ENCODE measurements around the gene LAMTOR4. TPM values are rescaled to one million over a fixed set of nuclear protein-coding genes. Genes with fewer than 3 reads are reported as not detected.

Gene LAMTOR4
- total and polyA plus RNA-seq, 2 of the 13 experiments (the other 11 are each of a cell fraction or from before 2014, with no cell fraction given), result 115 to 118 TPM

DNA sequence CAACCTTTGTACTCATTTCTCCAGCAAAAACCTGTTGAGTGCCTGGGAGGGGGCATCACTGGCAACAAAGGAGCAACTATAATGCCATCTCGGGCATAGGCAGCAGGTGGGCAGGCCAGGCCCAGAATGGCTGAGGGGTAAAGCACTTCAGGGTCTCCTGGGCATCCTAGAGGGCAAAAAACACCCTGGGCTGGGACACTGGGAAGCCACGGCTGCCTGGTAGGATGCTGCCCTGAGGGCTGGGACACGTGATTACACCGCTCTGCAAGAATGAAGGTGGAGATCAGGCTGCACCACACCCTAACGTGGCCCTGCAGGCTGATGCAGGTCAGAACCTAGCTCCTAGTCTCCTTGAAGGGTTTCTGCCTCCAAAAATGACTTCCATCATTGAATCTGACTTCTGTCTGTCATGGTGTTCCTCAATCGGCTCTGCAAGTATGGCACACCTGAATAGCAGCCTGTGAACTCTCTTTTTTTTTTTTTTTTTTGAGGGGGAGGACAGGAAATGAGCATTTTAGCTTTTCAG, 14.4 kb downstream of the LAMTOR4 start:
- Histone ChIP-seq H3K9me3 (ENCODE audit: low read length) (no peaks in the 10 kb centered on the region), H2AFZ (ENCODE audit: low read length) (no peak overlapping the region), H3K4me3 (replicated peaks in 1 of 3; ENCODE audit: insufficient read depth in 1 of 3, low read depth in 2 of 3, low read length in 3 of 3) (no peak overlapping the region), H3K27ac (ENCODE audit: extremely low read length, insufficient read depth, low read length) (no peak overlapping the region), H3K36me3 (replicated peaks in 1 of 2; ENCODE audit: control insufficient read depth in 1 of 2, insufficient read depth in 2 of 2, low read length in 2 of 2) (no peaks in the 10 kb centered on the region), H3K4me2 (ENCODE audit: low read depth, low read length) (no peak overlapping the region), H3K4me1 (ENCODE audit: insufficient read depth, low read length) (peaks cover 38% of the 10 kb centered on the region), H4K20me1 (ENCODE audit: insufficient read depth, low read length) (no peaks in the 10 kb centered on the region), H3K27me3 (ENCODE audit: control insufficient read depth in 1 of 2, insufficient read depth in 2 of 2, low read length in 2 of 2) (peaks cover 3 to 32% of the 10 kb centered on the region in 2 experiments), H3K79me2 (ENCODE audit: insufficient read depth, low read length) (no peaks in the 10 kb centered on the region), H3K9ac (ENCODE audit: insufficient read depth, low read depth, low read length) (no peak overlapping the region)
- no TSS peak for BruUV-seq (replicated peaks)
- CTCF ChIA-PET (ENCODE audit: low intra/inter-chr PET ratio, low total read pairs), result no interaction called here
- 9% methylated on average over 1 of the region's 6 CpGs for WGBS (ENCODE audit: low lambda C conversion rate)
- intact Hi-C loops (cut with micrococcal nuclease; ENCODE audit: unreplicated experiment) (no loop called here), in situ Hi-C loops (cut with HindIII; ENCODE audit: extremely low pct_ligation_motif_present, low pct_unique_long_range_greater_than_20kb) (no loop called here)
- TF ChIP-seq TMF1 (CRISPR knock-in tag; IDR thresholded peaks at IDR 0.05; ENCODE audit: low read depth) (no peak), ATM (IDR thresholded peaks at IDR 0.05; ENCODE audit: borderline replicate concordance) (no peak), ZNF326 (CRISPR knock-in tag; IDR thresholded peaks at IDR 0.05; ENCODE audit: borderline replicate concordance) (no peak)
- TF ChIP-seq, protein P1, sequence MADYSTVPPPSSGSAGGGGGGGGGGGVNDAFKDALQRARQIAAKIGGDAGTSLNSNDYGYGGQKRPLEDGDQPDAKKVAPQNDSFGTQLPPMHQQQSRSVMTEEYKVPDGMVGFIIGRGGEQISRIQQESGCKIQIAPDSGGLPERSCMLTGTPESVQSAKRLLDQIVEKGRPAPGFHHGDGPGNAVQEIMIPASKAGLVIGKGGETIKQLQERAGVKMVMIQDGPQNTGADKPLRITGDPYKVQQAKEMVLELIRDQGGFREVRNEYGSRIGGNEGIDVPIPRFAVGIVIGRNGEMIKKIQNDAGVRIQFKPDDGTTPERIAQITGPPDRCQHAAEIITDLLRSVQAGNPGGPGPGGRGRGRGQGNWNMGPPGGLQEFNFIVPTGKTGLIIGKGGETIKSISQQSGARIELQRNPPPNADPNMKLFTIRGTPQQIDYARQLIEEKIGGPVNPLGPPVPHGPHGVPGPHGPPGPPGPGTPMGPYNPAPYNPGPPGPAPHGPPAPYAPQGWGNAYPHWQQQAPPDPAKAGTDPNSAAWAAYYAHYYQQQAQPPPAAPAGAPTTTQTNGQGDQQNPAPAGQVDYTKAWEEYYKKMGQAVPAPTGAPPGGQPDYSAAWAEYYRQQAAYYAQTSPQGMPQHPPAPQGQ (CRISPR knock-in tag; IDR thresholded peaks at IDR 0.05; ENCODE audit: borderline replicate concordance), result no peak
- TF ChIP-seq, protein P2, sequence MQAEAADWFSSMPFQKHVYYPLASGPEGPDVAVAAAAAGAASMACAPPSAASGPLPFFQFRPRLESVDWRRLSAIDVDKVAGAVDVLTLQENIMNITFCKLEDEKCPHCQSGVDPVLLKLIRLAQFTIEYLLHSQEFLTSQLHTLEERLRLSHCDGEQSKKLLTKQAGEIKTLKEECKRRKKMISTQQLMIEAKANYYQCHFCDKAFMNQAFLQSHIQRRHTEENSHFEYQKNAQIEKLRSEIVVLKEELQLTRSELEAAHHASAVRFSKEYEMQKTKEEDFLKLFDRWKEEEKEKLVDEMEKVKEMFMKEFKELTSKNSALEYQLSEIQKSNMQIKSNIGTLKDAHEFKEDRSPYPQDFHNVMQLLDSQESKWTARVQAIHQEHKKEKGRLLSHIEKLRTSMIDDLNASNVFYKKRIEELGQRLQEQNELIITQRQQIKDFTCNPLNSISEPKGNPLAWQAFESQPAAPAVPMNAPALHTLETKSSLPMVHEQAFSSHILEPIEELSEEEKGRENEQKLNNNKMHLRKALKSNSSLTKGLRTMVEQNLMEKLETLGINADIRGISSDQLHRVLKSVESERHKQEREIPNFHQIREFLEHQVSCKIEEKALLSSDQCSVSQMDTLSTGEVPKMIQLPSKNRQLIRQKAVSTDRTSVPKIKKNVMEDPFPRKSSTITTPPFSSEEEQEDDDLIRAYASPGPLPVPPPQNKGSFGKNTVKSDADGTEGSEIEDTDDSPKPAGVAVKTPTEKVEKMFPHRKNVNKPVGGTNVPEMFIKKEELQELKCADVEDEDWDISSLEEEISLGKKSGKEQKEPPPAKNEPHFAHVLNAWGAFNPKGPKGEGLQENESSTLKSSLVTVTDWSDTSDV (CRISPR knock-in tag; IDR thresholded peaks at IDR 0.05), result no peak
- ATAC-seq (no peak), FAIRE-seq (no peak), DNase-seq (ENCODE audit: low spot score) (no peak)
- POLR2A ChIA-PET, result interaction anchor here (0.7 kb wide), 1 partner anchor 64 kb away, joined by 4 read pairs; no protein-coding TSS in a partner anchor
